T-cell (primary cell): ENCODE data around the gene RETREG1. TPM values are rescaled to one million over a fixed set of nuclear protein-coding genes. Genes with fewer than 3 reads are reported as not detected.

Experiments
- ATAC-seq, 4 experiments: fragments of 200-7000 bp in 3 of 4; fragments of 150-1000 bp in 1 of 4; cut with Tn5 transposase; replicated peaks in 1 of 4; 1 replicate in 3 of 4; 2 replicates in 1 of 4; pipeline ENCODE4 v1.10.0; 2021; ENCODE audit warnings: moderate library complexity in 3 of 4, mild to moderate bottlenecking in 2 of 4, moderate number of reproducible peaks in 1 of 4
- CTCF ChIA-PET, 2 donors: fragments of 300-600 bp; sonication (Branson Sonifier 250); formaldehyde crosslinking; loops; one replicate each; lab custom pipeline; 2022; ENCODE audit warnings: antibody characterized with exemption in 2 of 2; lab: Charles Lee
- POLR2A ChIA-PET, 2 donors: fragments of 300-600 bp; sonication (Branson Sonifier 250); formaldehyde crosslinking; loops; one replicate each; lab custom pipeline; 2022; ENCODE audit warnings: antibody characterized with exemption in 2 of 2; lab: Charles Lee
- DNase-seq, 35 experiments: peaks; one replicate each; pipeline versions ENCODE4 v3.0.0 to v3.0.0-alpha.2; 2013 to 2023
- H3K27ac ChIP-seq: one replicate; pipeline ENCODE4 v1.5.1; 2013; ENCODE audit warnings: low read length
- H3K27me3 ChIP-seq, 2 experiments: replicated peaks in 1 of 2; 1 replicate in 1 of 2; 2 replicates in 1 of 2; pipeline versions ENCODE4 v1.6.1 to v1.7.0; 2013; ENCODE audit warnings: low read length in 1 of 2, mixed read lengths in 1 of 2; ENCODE audit not compliant: control insufficient read depth in 2 of 2, insufficient read depth in 2 of 2; ENCODE audit errors: extremely low read depth in 1 of 2
- H3K36me3 ChIP-seq, 2 donors: 1 replicate in 1 of 2; 2 replicates in 1 of 2; pipeline versions ENCODE4 v1.6.1 to v1.7.0; 2013; ENCODE audit warnings: low read length in 1 of 2; ENCODE audit not compliant: control insufficient read depth in 2 of 2, insufficient read depth in 1 of 2; ENCODE audit errors: extremely low read depth in 1 of 2
- H3K4me1 ChIP-seq, 2 experiments: 1 replicate in 1 of 2; 2 replicates in 1 of 2; pipeline versions ENCODE4 v1.6.1 to v1.7.0; 2013; ENCODE audit warnings: low read length in 2 of 2, mixed read lengths in 1 of 2; ENCODE audit not compliant: insufficient read depth in 2 of 2, control insufficient read depth in 1 of 2; ENCODE audit errors: extremely low read depth in 1 of 2
- H3K4me3 ChIP-seq, 2 donors: 1 replicate in 1 of 2; 2 replicates in 1 of 2; pipeline versions ENCODE4 v1.5.1 to v1.7.0; 2013; ENCODE audit warnings: mild to moderate bottlenecking in 2 of 2, low read length in 1 of 2, moderate library complexity in 1 of 2; ENCODE audit not compliant: control insufficient read depth in 1 of 2; ENCODE audit errors: extremely low read depth in 1 of 2
- H3K9me3 ChIP-seq: 2 replicates; pipeline ENCODE4 v1.7.0; 2013
- H3K27ac Mint-ChIP-seq, 2 donors: one replicate each; pipeline ENCODE4 v1.8.0; 2020 to 2021; ENCODE audit warnings: mild to moderate bottlenecking in 2 of 2, mixed read lengths in 2 of 2
- H3K27me3 Mint-ChIP-seq, 2 donors: one replicate each; pipeline ENCODE4 v1.8.0; 2021 to 2022; ENCODE audit warnings: mixed read lengths in 2 of 2
- H3K36me3 Mint-ChIP-seq: one replicate; pipeline ENCODE4 v1.8.0; 2021; ENCODE audit warnings: mixed read lengths
- H3K4me1 Mint-ChIP-seq, 3 donors: one replicate each; pipeline ENCODE4 v1.8.0; 2020 to 2022; ENCODE audit warnings: mixed read lengths in 3 of 3, mild to moderate bottlenecking in 1 of 3
- H3K4me3 Mint-ChIP-seq, 3 donors: one replicate each; pipeline ENCODE4 v1.8.0; 2020 to 2022; ENCODE audit warnings: mild to moderate bottlenecking in 3 of 3, mixed read lengths in 3 of 3, moderate library complexity in 3 of 3
- H3K9me3 Mint-ChIP-seq, 3 donors: one replicate each; pipeline ENCODE4 v1.8.0; 2020 to 2022; ENCODE audit warnings: mixed read lengths in 3 of 3
- WGBS: methylation state at CpG from one replicate; pipeline ENCODE4 v1.1.5; 2013; ENCODE audit warnings: missing lambda C conversion rate; ENCODE audit not compliant: insufficient coverage; 5-methylcytosine and 5-hydroxymethylcytosine counted together
- total RNA-seq, 35 experiments: library from RNA in 6 of 35; stranded (reverse) in 6 of 35; fragments of 120-200 nt in 1 of 35; gene quantifications; one replicate each; pipeline versions ENCODE4 v1.2.1 to v1.2.4 and lab custom pipeline; 2013 to 2026

Gene RETREG1
- total RNA-seq, 5 donors from 2014 or later (not counting 1 experiment from before 2014, with no cell fraction given) = 41.0 to 72.1 (median 55.5) TPM

DNA sequence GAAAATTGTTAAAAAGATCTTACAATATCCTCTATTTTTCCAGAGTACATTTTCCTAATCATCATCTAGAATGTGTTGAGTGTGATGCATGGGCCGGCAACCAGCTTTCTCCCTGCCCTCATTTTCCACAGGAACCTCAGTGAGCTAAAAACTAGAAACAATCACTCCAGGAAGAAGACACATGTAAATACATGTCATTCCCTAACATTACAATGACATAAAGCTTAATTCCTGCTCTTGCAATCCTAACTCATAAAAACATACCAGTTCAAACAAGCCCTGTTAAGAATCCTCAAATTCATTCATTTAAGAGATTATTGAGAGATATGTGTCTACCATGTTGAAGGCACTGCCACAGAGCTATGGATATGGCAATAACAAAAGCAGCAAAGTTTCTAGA is 132.7 kb downstream of the RETREG1 start:
- DNase-seq = no peak
- Mint-ChIP-seq H3K4me1 (peaks cover 26 to 33% (median 28%) of the 10 kb centered on the region in 3 donors), H3K4me3 (no peak overlapping the region), H3K9me3 (no peaks in the 10 kb centered on the region), H3K27ac (peak overlapping the region in 1 of 2 donors; percentile 52), H3K27me3 (no peaks in the 10 kb centered on the region), H3K36me3 (peaks cover 25% of the 10 kb centered on the region)
- H3K36me3 ChIP-seq = no peaks in the 10 kb centered on the region
- no peak overlapping the region for H3K4me3 ChIP-seq
- ChIA-PET CTCF (interaction anchor here in 1 of 2 donors (0.7 kb wide), 1 partner anchor 1124 kb away, joined by 3 read pairs; no protein-coding TSS in a partner anchor), POLR2A (no interaction called here)
- no peaks in the 10 kb centered on the region for H3K27me3 ChIP-seq
- no peaks in the 10 kb centered on the region for H3K9me3 ChIP-seq
- no peak for ATAC-seq
- no peak overlapping the region for H3K27ac ChIP-seq
- no CpG with 5 or more reads among the region's 1 CpG for WGBS
- H3K4me1 ChIP-seq = no peaks in the 10 kb centered on the region

DNA sequence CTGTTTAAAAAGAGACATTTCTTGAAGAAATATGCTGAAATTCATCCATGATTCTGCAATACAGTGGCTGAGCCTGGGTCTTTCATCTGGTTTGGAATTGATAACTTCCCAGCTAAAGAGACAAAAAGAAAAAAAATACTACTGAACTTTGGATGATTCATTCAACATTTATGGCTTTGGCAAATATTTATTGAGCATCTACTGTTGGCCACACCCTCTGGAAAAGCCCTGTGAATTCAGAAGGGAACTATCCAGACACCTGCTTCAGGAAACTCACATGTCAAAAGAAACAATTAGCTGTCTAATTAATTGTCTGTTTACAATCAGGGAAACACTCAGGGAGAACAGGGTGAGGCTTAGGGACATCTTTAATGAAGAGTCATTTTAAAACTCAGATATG is 133.4 kb downstream of the RETREG1 start:
- no peak overlapping the region for H3K27ac ChIP-seq
- H3K36me3 ChIP-seq = no peaks in the 10 kb centered on the region
- ATAC-seq (no peak), DNase-seq (no peak)
- peaks cover 26% of the 10 kb centered on the region for H3K36me3 Mint-ChIP-seq
- H3K27me3 ChIP-seq = no peaks in the 10 kb centered on the region
- peaks cover 26 to 31% (median 28%) of the 10 kb centered on the region in 3 donors for H3K4me1 Mint-ChIP-seq
- no peak overlapping the region for H3K4me3 Mint-ChIP-seq
- H3K4me3 ChIP-seq = no peak overlapping the region
- H3K27ac Mint-ChIP-seq = peak overlapping the region in 1 of 2 donors; percentile 12
- H3K27me3 Mint-ChIP-seq = no peaks in the 10 kb centered on the region
- ChIA-PET CTCF (interaction anchor here in 1 of 2 donors (0.7 kb wide), 1 partner anchor 1123 kb away, joined by 3 read pairs; no protein-coding TSS in a partner anchor), POLR2A (no interaction called here)
- H3K4me1 ChIP-seq = no peaks in the 10 kb centered on the region
- H3K9me3 Mint-ChIP-seq = no peaks in the 10 kb centered on the region
- H3K9me3 ChIP-seq = no peaks in the 10 kb centered on the region

DNA sequence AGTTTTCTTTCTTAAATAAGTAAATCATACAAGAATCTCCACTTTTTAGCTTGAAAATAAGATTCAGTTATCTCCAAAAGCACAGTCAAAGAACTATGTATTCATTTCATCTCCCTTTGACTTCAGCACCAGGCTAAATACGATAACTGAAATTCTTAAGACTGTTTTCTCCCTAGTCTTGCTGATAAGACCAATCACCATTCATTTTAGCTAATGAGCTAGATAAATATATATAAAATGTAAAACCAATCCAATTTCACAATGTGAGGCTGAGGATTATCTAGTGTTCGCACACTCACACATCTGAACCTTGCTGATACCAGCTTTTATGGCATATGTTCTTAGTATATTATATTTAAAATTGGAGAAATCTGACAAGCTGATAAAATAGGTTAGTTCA is 133.9 kb downstream of the RETREG1 start:
- ChIA-PET CTCF (interaction anchor here in 1 of 2 donors (0.6 to 1.4 kb wide), 2 partner anchors 14 to 27 kb away, joined by 3 to 7 read pairs; no protein-coding TSS in a partner anchor), POLR2A (no interaction called here)
- Mint-ChIP-seq H3K27ac (no peak overlapping the region), H3K4me3 (no peak overlapping the region), H3K9me3 (no peaks in the 10 kb centered on the region), H3K4me1 (peaks cover 21 to 27% (median 24%) of the 10 kb centered on the region in 3 donors), H3K36me3 (peaks cover 28% of the 10 kb centered on the region), H3K27me3 (no peaks in the 10 kb centered on the region)
- DNase-seq (no peak), ATAC-seq (no peak)
- Histone ChIP-seq H3K9me3 (no peaks in the 10 kb centered on the region), H3K27me3 (no peaks in the 10 kb centered on the region), H3K4me3 (no peak overlapping the region), H3K4me1 (no peaks in the 10 kb centered on the region), H3K36me3 (no peaks in the 10 kb centered on the region), H3K27ac (no peak overlapping the region)
- no CpG with 5 or more reads among the region's 2 CpGs for WGBS

GRCh38 chr5:16480821-16481538 is 135.8 kb downstream of the RETREG1 start:
- H3K4me3 ChIP-seq = no peak overlapping the region
- H3K27ac ChIP-seq = no peak overlapping the region
- H3K36me3 ChIP-seq = peaks cover 0 to 2% of the 10 kb centered on the region in 2 donors
- DNase-seq (no peak), ATAC-seq (no peak)
- H3K27me3 ChIP-seq = no peaks in the 10 kb centered on the region
- ChIA-PET POLR2A (no interaction called here), CTCF (interaction anchor here in 1 of 2 donors (0.8 to 2.4 kb wide), 2 partner anchors 9 to 13 kb away, joined by 3 to 7 read pairs; no protein-coding TSS in a partner anchor)
- Mint-ChIP-seq H3K9me3 (no peaks in the 10 kb centered on the region), H3K36me3 (peaks cover 35% of the 10 kb centered on the region), H3K4me3 (no peak overlapping the region), H3K27ac (no peak overlapping the region), H3K4me1 (peaks cover 10 to 13% (median 11%) of the 10 kb centered on the region in 3 donors), H3K27me3 (no peaks in the 10 kb centered on the region)
- no peaks in the 10 kb centered on the region for H3K4me1 ChIP-seq
- H3K9me3 ChIP-seq = no peaks in the 10 kb centered on the region
- WGBS = 80% methylated on average over 1 of the region's 6 CpGs

GRCh38 chr5:16480144-16480543 is 136.7 kb downstream of the RETREG1 start:
- CTCF ChIA-PET = interaction anchor here (0.6 to 2.4 kb wide), 3 partner anchors 10 to 405 kb away, joined by 3 to 7 read pairs (median 5); no protein-coding TSS in a partner anchor
- Mint-ChIP-seq H3K36me3 (peaks cover 39% of the 10 kb centered on the region), H3K4me3 (no peak overlapping the region)

GRCh38 chr5:16477541-16477940 is 139.3 kb downstream of the RETREG1 start:
- Mint-ChIP-seq H3K9me3 (no peaks in the 10 kb centered on the region), H3K4me1 (peaks cover 0 to 12% (median 7%) of the 10 kb centered on the region in 3 donors), H3K36me3 (peaks cover 49% of the 10 kb centered on the region), H3K27me3 (no peaks in the 10 kb centered on the region), H3K27ac (no peak overlapping the region), H3K4me3 (no peak overlapping the region)
- Histone ChIP-seq H3K4me1 (no peaks in the 10 kb centered on the region), H3K36me3 (peaks cover 3 to 4% of the 10 kb centered on the region in 2 donors), H3K27me3 (no peaks in the 10 kb centered on the region), H3K9me3 (no peaks in the 10 kb centered on the region), H3K27ac (no peak overlapping the region), H3K4me3 (no peak overlapping the region)
- ChIA-PET POLR2A (no interaction called here), CTCF (interaction anchor here in 1 of 2 donors (1.3 kb wide), 1 partner anchor 19 kb away, joined by 3 read pairs; no protein-coding TSS in a partner anchor)
- WGBS = no CpG with 5 or more reads among the region's 3 CpGs
- ATAC-seq (no peak), DNase-seq (no peak)

More at GRCh38 chr5:16480144-16480543, 136.7 kb downstream of the RETREG1 start:
- Mint-ChIP-seq H3K4me1 (peaks cover 10 to 15% (median 11%) of the 10 kb centered on the region in 3 donors), H3K27ac (no peak overlapping the region), H3K27me3 (no peaks in the 10 kb centered on the region), H3K9me3 (no peaks in the 10 kb centered on the region)
- Histone ChIP-seq H3K9me3 (no peaks in the 10 kb centered on the region), H3K27me3 (no peaks in the 10 kb centered on the region), H3K4me1 (no peaks in the 10 kb centered on the region), H3K4me3 (no peak overlapping the region), H3K27ac (no peak overlapping the region), H3K36me3 (peaks cover 0 to 3% of the 10 kb centered on the region in 2 donors)
- ATAC-seq (no peak), DNase-seq (no peak)
- POLR2A ChIA-PET = interaction anchor here in 1 of 2 donors (0.7 kb wide), 1 partner anchor 1919 kb away, joined by 3 read pairs; no protein-coding TSS in a partner anchor
